Esophagus muscularis mucosa (tissue), 3 donors: ENCODE results near the gene NRXN3.

ENCODE experiments used
- POLR2A ChIP-seq: fragments of 450-650 bp; IDR thresholded peaks from one replicate; pipeline ENCODE4 v1.6.1; 2017; ENCODE audit warnings: antibody characterized with exemption, moderate library complexity, mild to moderate bottlenecking, low read depth
- POLR2AphosphoS5 ChIP-seq, 2 donors: sonication (generic); formaldehyde crosslinking; IDR thresholded peaks; one replicate each; pipeline ENCODE4 v1.6.1; 2017; ENCODE audit warnings: antibody characterized with exemption in 2 of 2
- TF ChIP-seq, protein P1 (sequence below), 3 experiments: fragments of 200-600 bp in 2 of 3; fragments of 450-650 bp in 1 of 3; sonication (generic) in 2 of 3; IDR thresholded peaks; one replicate each; pipeline ENCODE4 v1.5.1; 2017 to 2019; ENCODE audit warnings: antibody characterized with exemption in 3 of 3, mild to moderate bottlenecking in 2 of 3, moderate library complexity in 1 of 3

DNA sequence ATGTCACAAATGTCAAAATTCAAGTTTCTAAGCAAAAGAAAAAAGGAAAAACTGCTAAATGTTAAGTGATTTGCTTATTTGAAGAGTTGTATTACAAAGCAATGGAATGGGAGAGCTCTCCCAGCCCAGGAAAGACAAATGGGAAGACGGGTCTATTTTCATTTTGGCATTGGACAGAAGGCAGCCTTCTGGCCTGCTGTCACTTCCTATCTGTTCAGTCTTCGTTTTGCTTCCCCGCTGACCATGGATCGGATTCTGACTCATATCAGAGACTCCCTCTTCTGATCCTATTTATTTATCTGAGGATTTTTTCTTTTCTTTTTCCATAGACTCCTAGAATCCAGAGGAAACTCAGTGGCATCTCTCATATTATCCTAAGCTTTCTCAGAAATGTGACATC, 1406.3 kb downstream of the NRXN3 start:
- no peak for TF ChIP-seq POLR2AphosphoS5 (IDR thresholded peaks at IDR 0.05)
- TF ChIP-seq, protein P1, sequence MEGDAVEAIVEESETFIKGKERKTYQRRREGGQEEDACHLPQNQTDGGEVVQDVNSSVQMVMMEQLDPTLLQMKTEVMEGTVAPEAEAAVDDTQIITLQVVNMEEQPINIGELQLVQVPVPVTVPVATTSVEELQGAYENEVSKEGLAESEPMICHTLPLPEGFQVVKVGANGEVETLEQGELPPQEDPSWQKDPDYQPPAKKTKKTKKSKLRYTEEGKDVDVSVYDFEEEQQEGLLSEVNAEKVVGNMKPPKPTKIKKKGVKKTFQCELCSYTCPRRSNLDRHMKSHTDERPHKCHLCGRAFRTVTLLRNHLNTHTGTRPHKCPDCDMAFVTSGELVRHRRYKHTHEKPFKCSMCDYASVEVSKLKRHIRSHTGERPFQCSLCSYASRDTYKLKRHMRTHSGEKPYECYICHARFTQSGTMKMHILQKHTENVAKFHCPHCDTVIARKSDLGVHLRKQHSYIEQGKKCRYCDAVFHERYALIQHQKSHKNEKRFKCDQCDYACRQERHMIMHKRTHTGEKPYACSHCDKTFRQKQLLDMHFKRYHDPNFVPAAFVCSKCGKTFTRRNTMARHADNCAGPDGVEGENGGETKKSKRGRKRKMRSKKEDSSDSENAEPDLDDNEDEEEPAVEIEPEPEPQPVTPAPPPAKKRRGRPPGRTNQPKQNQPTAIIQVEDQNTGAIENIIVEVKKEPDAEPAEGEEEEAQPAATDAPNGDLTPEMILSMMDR (IDR thresholded peaks at IDR 0.05), result no peak
- TF ChIP-seq POLR2A, result no peak
